Stimulated activated naive CD4-positive, alpha-beta T cell (primary cell): Measurements from ENCODE around the gene TBC1D22A.
"Not testable (repeated sequence)": the region's sequence is repeated elsewhere in the genome, so short reads cannot be mapped to it uniquely, and the experiment has no call there.

ENCODE experiments used
- DNase-seq, 6 experiments: peaks; one replicate each; lab custom pipeline; 2025; lab: John Stamatoyannopoulos, UW

Gene TBC1D22A

DNA sequence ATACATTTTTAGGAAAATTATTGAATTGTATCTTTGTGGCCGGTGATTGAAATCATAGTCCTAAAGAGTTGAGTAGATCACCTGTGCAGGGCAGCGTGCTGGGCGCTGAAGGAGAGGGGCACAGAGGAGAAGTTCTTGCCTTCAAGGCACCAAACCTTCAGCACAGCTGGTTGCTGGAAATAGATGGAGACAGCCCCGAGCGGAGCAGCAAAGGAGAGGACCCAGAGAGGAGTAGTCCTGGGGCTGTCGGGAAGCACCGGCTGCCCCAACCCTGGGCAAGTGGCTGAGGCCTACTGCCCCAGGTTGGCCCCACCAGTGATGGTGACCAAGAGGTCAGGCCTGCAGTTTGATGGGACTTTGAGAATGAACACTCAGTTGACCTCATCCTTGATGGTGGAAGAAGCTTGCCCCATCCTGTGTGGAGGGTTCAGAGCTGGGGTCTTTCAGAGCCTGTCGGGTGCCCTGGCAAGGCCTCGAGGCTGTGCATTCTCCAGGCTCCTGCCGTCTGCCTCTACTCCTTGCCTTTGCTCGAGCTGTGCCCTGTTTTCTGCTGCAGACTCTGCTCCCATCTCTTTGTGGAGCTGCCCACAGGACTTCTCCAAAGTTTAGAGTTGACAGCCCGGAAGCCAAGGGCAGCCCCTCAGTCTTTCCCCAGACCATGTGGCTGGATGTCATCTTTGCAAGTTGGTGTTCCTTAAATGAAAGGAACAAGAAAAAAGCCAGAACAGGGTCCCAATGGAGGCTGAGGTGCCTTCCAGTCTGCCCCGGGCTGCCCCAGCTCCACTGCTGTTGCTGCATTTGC, 285.1 kb downstream of the TBC1D22A start:
- DNase-seq = no peak

DNA sequence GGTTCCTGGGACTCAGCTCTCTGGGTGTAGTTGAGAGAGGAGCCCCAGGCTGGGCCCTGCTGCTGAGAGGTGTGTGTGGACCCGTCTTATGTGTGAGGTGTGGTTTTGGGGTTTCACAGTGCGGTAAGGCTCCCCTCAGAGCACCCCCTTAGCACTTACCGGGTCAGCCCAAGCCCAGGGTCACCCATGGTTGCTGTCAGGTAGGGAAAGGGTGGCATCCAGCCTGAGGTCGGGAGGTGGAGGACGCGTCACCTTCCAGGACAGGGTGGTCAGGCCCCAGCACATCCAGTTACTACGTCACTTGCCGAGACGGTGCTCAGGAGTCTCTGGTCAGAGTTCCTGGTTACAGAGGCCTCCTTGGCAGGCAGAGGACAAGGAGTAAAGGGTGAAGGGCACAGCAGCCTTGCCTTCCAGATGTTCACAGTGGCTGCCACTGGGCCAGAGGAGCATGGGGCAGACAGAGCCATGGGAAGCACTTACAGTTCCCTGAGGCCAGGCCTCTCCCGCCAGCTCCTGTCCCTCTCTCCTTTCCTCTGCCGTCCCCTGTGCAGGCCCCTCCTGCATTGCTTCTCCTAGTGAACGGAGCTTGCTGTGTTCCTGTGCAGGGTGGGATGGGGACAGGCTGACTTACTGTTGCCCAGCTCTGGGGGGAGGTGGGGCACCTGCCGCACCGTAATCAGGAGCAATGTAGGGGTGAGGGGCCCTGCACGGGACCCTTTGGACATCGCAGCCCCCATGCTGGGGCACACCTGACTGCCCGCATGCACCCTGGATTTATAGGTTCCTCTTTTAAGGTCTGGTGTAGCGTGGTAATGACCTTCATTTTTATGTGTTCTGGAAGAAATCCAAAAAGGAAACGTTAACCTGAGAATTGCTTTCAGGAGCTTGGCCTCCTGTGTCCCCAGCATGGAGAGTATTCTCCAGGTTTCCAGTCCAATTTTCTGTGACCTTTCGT, 285.9 kb downstream of the TBC1D22A start:
- no peak for DNase-seq

DNA sequence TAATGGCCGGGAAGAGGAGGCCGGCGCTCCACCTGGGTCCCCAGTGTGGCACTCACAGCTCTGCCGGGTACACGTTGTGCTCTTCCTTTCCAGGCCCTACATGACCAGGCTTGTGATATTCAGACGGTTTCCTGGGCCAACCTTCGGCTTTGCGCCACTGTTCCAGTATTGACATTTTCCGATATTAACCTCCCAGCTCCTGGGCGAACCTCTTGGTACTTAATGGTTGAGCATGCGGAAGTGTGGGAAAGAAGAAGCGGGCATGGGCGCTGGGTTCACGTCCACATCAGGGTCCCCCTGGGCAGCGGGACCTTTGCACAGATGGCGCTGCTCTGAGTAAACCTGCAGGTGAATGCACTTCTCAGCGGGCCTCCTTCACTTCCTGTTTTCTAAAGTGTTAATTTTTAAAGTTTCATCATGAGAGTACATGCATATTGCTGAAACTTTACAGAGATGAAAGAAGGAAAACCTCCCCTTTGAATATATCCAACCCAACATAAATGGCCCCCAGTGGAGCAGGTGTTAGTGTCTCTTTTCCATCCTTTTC, 286.7 kb downstream of the TBC1D22A start:
- no peak for DNase-seq

GRCh38 chr22:47049736-47050400, 287.4 kb downstream of the TBC1D22A start:
- not testable (repeated sequence) for DNase-seq

DNA sequence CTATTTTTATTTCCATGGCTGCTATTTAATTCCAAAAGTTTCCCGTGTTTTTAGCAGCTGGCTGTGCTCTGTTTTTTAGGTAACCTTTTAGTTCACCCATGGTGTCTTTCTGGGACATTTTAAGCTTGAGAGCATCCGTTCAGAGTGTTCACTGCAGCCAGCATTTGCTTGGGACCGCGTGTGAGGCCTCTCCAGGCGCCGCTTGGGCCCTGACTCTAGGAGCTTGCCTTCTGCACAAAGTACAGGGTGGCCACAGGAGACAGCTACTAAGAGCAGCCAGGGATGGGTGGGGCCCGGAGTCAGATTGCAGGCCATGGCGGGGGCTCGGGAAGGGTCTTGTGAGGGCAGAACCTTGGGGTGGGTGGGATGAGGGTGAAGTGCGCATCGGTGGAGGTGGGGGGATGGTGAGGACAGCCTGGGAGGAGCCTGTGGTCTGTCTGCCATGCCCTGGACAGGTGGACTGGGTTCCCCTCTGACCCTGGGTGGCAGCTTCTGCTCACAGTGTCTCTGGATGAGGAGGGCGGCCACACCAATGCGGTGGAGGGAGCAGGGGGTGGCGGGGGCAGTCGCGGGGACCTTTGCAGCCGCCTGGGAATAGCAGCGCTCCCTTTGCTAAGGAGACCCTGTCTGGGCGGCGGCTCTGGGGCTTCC, 288.1 kb downstream of the TBC1D22A start:
- DNase-seq = no peak

- DNase-seq = no peak
These were observed 289.1 kb downstream of the TBC1D22A start for GRCh38 chr22:47051441-47052071.

DNA sequence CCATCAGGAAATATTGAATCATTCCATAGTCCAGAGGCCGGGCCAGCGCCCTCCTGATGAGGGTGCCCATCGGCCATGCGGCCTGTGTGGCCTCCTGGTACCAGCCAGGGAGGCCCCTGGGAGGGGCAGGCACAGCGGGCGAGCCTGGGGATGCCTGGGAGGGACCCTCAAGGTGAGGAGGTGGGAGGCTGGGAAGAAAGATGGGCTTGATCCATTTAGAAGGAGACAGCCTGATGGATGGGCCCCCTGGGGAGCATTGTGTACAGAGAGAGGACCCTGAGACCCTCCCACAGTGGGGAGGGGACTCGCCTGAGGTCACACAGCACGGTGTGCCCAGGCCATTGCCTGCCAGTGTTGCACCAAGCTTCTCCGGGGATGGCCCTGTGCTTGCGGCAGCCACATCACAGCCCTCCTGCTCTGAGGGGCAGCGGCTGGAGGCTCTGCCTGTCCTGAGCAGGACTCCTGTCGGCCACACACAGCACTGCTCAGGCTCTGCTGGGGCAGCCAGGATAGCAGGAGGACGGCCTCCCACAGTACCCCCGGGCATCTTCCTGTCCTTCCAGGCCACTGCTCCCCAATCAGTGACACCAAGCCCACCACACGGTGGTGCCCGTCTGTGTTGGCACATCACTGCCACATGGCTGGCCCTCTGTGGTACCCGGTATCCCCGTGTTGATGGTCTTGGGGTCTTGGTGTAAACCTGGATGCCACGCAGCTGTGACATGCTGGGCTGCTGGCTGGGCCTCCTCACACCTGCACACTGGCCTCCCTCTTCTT, 290.0 kb downstream of the TBC1D22A start:
- no peak for DNase-seq

GRCh38 chr22:47053013-47053725, 290.7 kb downstream of the TBC1D22A start:
- DNase-seq = no peak

GRCh38 chr22:47053726-47054141, 291.3 kb downstream of the TBC1D22A start:
- DNase-seq = no peak

DNA sequence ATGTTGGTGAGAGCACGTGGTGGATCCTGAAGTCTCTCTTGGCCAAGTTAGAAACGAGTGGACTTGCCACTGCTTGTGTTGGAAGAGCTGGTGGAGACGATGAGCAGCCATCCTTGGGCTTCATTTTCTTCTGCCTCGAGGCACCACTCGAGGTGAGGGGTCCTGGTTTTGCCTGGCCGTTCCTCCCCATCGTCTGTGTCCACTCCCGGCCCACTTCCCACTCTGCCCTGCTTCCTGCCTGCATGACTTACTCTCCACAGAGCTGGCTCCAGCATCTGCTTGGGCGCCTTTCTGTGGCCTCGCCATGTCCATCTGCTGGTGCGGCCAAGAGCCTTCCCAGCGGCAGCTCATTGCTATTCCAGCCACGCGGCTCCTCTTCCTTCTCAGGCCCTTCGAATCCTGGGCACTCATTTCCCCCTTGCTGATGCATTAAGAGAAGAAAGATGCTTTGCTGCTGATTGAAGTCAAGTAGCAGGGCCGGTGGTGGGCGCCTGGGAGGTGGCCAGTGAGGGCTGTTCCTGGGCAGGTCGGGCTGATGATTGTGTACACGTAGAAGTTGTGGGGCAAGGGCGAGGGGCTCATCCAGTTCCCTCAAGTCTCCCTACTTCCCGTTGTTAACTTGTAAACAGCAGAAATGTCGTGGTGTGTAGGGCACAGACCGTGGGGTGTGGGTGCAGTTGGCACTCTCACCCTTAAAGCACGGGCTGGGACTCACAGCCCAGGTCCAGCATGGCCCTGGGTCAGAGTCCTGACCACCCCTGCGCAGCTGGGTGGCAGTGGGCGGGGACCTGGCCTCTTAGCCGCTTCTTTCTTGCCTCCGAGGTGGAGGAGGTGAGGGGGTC, 292.0 kb downstream of the TBC1D22A start:
- no peak for DNase-seq

GRCh38 chr22:47055073-47055355, 292.6 kb downstream of the TBC1D22A start:
- no peak for DNase-seq

DNA sequence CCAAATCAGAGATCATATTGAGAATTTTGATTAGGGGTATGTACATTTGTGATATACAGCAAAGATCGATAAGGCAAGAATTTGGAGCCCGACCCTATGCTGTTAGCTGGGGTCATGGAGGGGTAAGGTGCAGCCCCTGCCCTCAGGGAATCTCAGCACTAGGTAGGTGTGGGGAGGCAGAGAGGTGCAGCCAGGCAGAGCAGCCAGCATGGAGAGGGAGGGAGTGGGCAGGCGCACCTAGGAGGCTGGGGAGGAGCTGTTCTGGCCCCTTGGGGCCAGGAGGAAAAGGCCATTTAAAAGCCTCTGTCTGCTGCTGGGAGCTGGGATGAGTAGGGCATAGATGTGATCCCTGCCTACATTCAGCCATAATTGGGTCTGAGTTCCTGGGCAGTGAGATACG, 293.0 kb downstream of the TBC1D22A start:
- no peak for DNase-seq

GRCh38 chr22:47055921-47056320, 293.5 kb downstream of the TBC1D22A start:
- no peak for DNase-seq

DNA sequence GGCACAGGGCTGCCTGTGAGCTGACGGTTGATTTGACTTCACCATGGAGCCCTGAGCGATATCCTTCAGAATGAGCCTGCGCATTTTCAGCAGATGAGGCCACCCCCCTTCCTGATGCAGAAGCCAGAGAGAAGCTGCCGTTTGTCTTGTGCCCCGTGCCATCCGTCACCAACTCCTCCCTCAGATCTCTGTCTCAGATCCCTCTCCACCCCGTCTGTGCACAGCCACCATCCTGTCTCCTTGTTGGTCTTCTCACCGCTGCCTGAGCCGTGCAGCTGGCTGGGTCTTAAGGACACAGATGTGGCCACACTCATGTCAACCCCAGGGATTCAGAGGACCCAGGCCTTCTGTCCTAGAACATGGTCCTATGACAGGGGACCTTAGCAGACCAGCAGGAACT, 293.9 kb downstream of the TBC1D22A start:
- no peak for DNase-seq

DNA sequence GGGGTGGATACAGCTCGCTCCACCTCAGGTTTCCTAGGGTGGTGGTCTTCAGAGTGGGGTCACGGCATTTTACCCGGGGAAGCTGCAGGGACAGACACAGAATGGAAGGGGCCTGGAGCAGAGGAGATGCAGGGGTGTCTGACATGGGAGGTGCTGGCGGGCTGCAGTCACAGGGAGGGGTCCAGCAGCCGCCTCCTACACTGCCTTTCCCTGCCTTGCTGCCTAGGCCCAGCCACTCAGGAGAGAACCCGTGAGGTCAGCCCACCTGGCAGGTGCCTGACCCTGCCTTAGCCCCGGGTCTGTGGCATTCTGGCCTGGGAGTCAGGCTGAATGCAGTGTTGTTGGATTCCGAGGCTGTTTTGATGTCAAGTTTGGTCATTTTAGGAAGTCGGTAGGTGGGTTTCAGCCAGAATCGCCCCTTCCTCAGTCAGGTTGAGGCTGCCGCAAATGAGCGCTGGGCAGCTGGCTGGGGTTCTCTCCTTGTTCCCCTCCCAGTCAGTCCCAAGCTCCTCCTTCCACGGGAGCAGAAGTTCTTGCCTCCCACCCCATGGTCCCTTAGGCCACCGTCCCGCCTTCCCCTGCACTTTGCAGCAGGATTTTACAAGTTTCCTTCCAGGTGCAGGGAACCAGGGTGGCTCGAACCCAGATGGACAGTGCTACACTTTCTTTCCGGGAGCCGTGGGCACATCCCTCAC, 294.5 kb downstream of the TBC1D22A start:
- no peak for DNase-seq

DNA sequence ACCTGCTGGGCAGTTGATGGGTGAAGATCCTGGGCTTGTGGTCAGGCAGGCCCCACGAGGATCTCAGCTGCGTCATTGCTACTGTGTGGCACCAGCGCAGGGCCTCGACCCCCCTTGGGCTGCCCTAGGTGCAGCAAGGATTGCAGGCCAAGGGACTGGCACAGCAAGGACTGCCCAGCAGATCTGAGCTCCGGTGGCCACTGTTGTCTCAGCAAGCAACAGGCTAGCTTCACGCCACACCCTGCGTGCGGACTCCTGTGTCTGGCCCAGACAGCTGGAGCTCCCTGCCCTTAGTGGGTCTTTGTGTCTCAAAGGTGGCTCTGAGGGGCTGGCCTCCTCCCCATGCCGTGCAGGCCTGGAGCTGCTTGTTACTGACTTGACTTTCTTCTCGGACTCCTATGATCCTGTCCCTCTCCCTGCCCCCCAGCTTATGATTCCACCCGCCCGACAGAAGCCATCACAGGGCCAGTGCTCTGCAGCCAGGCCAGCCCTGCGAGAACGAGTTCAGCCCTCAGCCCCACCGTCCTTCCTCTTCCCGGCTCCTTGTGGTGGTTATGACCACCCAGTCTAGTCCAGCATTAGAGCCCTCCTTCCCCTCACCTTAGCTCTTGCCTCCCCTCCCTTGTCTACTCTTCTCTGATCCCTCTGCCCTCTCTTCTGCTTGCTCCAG, 295.6 kb downstream of the TBC1D22A start:
- no peak for DNase-seq

GRCh38 chr22:47059076-47059475, 296.6 kb downstream of the TBC1D22A start:
- DNase-seq = no peak

DNA sequence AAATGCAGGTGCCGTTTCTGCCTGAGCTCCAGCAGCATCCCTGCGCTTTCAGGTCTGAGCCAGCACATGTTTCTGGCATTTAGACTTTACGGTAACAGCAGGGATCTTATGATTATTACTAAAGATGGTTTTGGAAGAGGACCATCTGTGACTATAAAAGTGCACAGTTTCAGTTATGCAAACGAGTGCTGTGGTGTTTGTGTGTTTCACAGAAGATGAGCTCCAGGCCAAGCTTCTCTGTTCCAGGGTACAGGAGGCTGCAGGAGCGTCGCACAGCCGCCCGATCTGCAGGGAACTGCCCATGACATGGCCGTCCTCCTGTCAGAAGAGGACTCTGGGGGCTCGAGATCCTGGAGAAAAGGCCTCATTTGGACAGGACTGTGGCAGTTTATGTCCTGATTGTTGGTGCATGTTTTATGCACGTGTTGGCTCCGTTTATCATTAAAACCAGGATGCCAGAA, 297.3 kb downstream of the TBC1D22A start:
- DNase-seq = no peak
